GM19351 (cell line): Measurements from ENCODE around the gene CYP46A1.
"Not testable (repeated sequence)": the region's sequence is repeated elsewhere in the genome, so short reads cannot be mapped to it uniquely, and the experiment has no call there.

Experiments used
- ATAC-seq: cut with Tn5 transposase; IDR thresholded peaks from one replicate; pipeline ENCODE4 v1.9.1; 2021; ENCODE audit warnings: mild to moderate bottlenecking, moderate library complexity; ENCODE audit not compliant: unreplicated experiment

CYP46A1 gene

DNA sequence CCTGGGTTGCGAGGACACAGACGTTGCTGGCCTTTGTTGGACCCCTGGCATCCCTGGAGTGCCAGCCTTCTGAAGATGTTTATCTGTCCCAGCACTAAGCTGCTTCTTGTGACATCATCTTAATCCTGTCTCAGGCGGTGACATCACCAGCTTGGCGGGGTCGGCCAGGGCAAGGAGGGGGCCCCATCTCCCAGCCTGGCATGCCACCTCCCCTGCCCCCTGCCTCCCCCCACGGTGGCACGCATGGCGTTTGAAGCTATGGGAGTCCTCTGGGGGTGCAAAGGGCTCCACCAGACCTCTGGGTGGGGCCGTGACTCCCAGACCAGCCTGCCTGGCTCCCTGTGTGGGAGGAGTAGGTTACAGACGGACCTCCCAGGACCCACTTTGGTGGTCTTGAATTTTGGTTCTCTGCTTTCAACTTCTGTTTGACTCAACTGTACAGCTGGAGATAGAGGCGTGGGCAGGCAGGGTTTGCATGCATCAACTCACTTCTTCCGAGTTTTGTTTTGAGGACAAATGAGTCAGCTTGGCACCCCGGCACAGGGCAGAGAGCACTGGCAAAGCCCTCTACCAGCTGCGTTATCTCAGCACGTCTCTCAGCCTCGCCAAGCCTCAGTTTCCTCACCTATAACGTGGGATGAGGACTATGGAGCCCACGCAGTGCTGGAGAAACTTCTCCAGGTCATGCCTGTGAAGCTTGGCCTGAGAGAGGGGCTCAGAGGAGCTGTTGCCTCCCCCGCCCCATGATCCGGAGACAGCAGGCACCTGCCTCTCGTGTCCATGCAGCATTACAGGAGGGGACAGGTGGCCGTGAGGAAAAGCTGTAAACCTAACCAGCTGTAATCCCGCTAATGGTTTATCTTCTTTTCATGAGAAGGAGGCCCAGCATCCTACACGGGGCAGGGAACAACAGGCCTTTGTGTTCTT, 70.3 kb downstream of the CYP46A1 start:
- no peak for ATAC-seq

DNA sequence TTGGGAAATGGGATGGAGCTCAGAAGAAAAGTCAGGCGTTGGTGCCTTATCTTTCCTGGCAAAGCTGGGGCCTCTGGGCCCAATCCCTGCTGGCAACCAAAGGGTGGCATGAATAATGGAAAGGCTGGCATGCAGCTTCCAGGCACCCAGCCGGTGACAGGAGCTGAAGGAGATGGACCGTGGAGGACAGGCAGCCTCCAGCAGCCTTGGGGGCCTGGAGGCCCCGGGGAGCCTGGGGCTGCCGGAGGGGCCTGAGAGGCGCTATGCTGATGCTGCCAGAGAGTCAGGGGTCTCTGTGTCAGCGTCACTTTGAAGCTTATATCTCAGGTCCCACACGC, 70.9 kb downstream of the CYP46A1 start:
- ATAC-seq = no peak

DNA sequence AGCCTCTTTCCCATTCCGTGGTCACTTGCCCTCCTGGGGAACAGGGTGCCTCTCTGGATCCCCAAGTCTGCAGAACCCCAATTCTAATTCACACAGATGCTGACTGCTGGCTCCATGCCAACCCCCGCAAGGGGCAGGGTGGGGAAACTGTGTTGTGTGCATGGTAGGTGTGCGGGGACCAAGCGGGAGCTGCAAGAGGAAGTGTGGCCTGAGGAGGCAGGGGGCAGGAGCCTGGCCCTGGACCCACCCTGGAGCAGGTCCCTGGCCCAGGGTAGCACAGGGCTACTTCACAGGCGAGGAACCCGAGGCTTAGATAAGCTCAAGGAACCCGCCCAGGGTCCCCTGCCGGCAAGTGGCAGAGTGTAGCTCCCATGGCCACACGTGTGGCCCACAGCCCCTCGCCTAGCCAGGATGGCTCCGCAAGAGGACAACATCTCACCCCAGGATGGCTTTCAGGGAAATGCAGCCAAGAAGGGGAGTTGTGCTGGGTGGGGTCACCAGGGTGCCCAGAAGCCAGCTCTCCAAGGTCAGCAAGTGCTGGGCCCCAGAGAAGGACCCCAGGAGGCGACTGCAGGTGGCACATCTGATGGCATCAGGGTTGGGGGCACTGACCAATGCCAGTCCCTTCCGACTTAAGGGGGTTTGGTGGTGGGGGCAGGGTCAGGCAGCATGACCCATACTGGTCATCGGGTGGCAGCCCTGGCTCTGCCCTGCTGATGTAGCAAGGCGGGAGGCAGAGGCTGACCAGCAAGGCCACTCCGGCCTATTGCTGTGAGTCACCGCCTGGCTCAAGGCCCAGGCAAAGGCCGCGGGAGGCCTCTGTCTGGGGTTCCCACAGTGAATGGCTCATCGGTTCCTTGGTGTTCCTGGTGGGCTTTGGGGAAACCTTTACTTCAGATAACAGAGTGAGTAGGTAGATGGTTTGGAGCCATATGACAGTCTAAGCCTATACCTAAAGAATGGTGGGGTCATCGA, 71.8 kb downstream of the CYP46A1 start:
- no peak for ATAC-seq

DNA sequence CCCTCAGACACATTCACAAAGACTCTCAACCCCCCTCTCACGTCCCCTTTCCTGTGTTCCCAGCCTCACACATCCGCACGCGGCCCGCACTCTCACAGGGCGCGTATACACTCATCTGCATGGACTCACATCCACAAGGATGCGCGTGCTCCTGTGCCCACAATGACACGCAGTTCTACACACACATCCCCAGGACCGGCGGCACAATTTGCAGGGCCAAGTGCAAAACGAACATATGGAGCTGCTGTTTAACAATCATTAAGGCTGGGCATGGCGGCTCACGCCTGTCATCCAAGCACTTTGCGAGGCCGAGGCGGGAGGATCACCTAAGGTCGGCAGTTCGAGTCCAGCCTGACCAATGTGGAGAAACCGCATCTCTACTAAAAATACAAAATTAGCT, 72.7 kb downstream of the CYP46A1 start:
- ATAC-seq = no peak

DNA sequence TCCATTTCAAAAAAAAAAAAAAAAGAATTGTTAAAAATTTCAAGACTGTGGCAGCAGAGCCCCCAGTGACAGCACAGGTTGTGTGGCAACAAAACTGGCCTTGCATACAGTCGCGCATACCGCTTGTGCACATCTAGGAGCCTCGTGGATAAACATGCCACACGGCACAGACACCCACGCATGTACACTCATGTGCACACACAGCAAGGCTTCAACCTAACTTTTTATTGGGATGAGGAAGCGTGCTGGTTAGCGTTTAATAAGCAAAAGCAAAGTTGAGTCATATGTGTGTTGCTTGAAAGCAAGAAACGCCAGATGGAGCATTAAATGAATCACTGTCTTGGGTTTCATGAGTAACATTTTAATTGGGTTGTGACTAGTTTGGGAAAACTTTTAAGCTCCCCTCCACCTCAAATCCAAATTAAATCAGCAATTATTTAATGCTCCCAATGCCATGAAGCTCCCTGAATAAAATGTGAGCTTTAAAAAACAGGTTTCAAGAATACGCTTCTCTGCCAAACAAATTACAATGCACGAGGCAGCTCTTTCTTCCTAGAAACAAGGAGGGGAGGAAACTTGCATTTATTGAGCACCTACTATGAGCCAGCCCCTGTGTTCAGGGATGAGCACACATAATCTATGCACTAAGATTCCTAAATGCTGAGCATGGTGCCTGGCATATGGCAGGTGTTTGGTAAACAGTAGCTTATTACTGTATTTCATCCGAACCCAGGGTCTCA, 73.4 kb downstream of the CYP46A1 start:
- ATAC-seq = no peak

DNA sequence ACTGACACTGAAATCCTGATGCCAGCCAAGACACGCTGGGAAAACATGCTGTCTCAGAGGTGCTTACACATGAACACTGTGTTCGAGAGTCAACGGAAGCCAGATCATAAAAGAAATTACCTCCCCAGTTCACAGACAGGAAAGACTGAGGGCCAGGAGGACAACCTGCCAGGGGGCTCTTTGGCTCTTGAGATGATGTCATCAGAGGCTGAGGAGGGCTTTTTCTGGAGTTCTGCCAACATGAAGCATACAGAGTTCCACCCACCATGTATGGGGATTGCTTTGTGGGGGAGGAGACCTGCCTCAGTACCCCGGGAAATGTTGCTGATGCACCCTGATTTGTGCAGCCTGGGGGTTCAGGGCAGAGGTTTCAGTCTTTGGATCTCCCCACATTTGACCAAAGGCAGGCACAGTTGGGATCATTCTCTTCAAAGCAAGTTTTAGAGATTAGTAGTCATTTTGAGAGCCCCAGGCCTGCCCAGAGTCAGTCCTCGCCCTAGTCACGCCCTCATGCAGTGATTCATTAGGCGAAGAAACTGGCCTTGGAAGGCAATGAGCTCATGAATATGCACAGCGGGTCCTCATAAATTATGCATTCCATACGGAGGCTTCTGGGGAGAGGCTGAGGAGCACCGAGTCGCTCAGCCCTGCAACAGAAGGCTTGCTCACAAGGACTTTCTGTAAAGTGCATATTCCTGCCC, 74.2 kb downstream of the CYP46A1 start:
- no peak for ATAC-seq

DNA sequence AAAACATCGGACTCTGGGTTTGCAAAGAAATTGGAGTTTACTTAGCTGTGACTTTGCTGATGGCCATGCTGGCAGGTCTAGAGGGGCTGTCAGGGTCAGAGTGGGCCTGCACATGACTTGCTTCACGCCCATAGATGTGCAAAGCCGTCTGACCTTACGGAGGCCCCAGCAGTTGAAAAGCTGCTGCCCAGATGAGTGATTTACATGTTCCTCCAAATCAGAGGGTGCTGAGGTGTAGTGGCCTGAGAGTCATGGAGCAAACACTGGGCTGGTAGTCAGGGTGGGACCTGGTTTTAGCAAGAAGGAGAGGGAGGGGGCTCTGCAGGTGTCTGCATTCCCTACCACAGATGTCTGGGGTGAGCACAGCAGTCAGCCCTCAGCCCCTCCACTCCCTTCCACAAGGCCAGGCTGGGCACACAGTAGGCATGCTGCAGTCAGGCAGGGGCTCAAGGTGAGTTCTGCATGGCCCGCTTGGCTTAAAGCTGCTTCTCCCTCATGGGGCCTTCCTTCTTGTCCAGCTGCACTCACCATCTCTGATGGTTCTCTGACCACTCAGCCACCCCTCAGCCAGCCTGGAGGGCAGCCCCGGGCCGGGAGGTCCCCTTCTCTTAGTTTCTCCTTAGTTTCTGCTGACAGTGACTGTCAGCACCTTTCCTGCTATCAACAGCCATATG, 74.9 kb downstream of the CYP46A1 start:
- no peak for ATAC-seq

DNA sequence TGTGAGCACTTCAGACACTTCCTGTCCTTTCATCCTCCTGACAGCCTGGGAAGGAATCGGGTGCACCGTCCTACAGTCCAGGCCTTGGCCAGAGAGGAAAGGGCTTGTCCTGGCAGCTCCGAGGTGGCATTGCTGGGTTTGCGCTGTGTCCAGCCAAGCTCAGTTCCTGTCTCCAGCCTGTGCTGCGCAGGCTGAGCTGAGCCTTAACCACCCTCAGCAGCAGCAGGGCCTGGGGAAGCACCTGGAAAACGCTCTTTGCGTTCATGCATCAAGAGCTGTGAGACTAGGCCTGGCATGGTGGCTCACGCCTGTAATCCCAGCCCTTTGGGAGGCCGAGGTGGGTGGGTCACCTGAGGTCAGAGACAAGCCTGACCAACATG, 75.4 kb downstream of the CYP46A1 start:
- ATAC-seq = no peak

DNA sequence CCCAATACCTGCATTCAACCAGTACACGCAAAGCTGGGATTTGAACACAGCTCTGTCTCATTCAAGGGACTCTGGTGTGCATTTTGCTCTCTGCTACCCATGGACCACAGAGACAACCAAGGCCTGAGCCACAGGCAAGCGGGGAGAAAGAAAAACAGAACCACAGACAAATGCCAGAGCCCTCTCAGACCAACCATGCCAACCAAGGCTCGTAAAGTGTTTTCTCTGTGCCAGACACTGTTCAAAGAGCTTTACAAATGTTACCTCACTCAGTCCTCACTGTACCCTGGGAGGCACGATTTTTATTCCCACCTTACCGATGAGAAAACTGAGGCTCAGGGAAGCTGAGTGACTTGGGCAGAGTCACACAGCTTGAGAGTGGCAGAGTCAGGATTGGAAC, 76.7 kb downstream of the CYP46A1 start:
- no peak for ATAC-seq

DNA sequence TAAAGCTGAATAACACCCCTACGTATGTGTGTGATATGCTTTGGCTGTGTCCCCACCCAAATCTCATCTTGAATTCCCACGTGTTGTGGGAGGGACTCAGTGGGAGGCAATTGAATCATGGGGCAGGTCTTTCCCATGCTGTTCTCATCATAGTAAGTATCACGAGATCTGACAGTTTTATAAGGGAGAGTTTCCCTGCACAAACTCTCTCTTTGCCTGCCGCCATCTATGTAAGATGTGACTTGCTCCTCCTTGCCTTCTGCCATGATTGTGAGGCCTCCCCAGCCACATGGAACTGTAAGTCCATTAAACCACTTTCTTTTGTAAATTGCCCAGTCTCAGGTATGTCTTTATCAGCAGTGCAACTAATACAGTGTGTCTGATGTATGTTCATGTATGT, 78.8 kb downstream of the CYP46A1 start:
- not testable (repeated sequence) for ATAC-seq

DNA sequence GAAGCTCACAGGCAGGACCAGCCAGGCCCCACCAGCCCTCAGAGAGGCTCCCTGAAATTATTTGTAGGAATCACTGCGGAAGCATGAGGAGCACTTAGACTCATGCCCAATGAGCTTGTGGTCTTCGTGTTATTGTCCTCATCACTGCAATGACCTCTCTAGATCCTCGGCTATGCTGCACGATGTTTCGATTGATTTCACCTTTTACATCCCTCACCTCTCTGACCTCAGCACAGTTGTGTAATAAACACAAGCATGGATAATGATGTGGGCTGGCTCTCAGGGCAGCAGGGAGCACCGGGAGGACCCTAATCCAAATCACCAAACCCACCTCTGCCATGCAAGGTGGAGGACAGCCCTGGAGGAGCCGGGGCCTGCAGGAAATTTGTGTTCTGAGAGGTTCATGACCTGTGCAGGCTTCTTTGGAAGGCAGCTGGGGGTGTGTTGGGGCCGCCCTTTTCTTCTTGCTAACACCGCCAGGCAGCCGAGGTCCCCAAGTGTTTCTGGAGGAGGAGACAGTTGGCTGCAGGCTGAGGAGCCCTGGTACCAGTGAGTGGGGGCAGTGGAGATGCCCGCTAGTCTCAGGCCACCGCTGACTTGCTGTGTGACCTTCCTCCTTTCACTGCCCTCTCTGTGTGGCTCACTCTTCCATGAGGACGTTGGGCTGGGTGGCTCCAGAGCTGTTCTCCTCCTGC, 79.6 kb downstream of the CYP46A1 start:
- ATAC-seq = no peak

DNA sequence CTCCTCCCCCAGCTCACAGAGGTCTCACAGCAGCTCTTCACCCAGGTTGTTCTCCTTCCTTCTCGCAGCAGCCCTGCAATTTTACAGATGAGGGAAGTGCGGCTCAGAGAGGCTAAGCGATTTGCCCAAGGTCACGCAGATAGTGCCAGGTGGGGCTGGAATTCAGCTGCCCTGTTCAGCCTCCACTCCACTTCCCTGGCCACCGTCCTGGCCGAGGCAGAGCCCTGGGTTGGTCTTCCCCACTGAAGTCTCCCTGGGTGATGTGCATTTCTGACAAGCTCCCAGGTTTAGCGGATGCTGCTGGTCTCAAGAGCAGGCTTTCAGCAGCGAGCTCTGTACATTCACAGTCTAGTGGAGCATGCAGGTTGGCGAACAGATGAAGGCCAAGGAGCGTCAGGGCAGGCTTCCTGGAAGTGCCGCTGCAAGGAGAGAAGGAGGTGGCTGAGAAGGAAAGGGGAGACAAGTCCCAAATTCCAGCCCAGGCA, 80.2 kb downstream of the CYP46A1 start:
- no peak for ATAC-seq

DNA sequence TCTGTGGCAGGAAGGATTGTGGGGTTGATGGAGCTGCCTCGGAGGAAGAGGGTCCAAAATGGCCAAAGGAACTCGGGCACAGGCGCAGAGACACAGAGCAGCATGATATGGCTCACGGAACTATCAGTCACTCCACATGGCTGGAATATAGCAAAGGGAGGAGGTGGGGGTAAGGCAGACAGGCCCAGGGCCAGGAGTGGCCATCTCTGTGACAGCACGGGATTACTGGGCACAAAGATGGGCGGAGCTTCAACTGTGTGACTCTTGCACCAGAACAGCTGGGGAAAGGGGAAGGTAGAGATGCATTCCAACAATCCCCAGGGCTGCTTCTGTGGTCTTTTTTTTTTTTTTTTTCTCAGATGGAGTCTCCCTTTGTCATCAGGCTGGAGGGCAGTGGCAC, 84.3 kb downstream of the CYP46A1 start:
- ATAC-seq = no peak

DNA sequence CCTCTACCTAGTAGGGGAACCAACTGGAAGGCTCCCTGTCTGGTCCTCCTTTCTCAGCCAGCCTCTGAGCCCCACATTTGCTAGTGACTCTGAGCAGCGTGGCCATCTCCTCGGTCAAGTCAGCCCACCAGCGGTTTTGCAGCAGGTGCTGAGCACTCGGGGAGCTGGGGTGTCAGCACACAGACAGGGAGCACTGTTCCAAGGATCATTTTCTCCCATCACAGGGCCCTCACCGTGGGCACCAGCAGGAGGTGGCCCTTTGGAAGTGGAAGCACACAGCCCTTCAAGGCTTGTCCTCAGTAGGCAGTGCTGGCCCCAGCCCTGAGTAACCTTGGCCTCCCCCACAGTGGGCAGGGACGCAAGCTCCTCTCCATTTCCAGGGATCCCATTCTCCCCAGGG, 85.0 kb downstream of the CYP46A1 start:
- no peak for ATAC-seq

DNA sequence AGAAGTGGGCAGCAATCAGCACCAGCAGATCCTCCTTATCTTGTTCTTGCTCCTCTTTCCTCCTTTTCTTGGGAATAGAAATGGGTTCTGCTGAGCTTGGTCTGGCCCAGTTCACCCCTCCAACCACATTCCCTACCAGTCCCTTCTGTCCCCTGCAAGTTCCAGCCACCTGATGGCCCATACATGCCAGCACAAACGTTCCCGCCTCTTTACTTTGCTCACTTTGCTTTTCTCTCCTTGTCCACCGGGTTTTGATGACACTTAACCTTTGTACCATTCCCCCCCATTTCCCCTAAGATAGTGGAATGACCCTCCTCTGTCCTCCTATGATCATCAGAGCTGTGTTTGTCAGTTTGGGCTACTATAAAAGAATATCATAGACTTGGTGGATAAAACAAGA, 85.7 kb downstream of the CYP46A1 start:
- ATAC-seq = no peak

DNA sequence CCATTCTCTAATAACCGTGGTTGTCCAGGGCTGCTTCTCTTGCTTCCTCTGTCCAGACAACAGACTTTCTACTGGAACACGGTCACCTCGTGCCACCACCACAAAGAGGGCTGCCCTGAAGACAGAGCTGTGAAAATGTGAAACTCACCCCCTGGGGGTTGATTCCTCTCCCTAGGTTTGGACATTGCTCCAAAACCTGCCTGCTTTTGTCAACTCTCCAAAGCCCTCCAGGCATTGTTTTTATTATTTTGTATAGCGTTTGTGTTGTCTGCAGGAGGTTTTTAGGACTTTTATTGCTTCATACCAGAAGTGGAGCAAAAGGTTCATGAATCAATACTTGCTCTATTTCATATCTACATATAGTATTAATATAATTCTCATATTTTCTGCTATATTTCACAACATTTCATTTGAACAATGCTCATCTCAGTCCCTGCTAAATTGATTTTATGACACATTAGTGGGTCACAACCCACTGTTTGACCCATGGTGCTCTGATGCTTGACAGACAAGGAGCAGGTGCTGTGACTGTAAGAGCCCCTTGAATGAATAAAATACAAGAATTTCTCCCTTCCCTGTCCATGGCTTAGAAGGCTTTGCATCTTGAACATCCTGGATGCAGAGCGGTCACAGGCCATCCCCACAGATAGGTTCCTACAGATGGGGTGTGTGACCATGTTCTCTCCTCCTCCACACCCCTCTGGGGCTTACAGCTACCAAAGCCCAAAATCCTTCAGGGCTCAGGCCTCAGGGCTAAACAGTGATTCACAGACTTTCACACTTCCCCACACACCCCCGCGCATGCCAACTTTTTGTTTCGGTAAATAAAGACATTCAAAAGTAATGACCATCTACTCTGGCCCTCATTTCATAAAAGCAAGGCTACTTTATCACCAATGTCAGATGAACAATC, 88.5 kb downstream of the CYP46A1 start:
- ATAC-seq = no peak

DNA sequence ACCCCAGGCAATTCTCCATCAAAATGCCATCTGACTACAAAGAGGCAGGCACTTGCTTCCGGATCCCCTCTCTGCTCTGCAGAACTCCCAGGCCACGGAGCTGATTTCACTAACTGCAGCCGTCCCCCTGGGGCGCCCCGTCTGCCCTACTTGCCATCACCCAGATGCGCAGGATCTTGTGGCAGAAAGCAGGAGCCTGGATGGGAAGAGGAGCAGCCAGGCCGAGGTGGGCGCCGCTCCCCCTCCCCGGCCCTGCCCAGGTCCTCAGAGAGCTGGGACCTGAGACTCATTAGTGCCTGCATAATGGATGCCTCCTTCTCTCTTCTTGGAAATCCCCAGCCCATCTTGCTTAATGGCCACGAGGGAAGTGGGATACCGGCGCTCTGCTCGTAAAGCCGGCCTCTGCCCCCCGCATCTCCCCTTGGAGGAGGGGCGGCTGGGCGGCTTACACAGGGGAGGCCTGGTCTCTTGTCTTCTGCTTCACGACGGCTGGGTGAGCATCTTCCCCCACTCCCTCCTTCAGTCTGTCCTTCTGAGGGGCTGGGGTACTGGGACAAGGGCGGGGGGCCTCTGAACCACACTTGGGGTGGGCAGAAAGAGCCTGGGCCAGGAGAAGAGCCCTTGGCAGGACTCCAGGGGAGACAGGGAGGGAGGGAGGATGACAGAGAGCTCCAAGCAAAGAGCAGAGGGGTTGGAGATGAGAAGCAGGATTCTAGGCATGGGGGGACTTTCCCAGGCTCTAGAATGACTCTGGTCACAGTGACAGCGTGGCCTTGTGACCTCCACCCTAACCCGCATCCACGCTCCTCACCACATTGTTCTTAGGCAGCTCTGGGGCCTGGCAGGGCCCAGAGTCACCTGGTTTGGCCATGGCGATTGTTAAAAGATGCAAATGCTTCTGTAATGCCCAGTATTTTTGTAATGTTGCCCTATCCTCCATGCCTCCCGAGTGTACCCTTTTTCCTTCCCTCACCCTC, 89.7 kb downstream of the CYP46A1 start:
- no peak for ATAC-seq
